K562 (cell line): ENCODE results near the gene SLC30A1. TPM values are rescaled to one million over a fixed set of nuclear protein-coding genes. Genes with fewer than 3 reads are reported as not detected.
A peak's percentile ranks its signal among the peaks of the same experiment; 100 is the strongest.

Source experiments
- ATAC-seq: fragments of 200-7000 bp; cut with Tn5 transposase; 3 replicates; pipeline ENCODE4 v1.9.1; 2020; ENCODE audit warnings: moderate library complexity
- BruUV-seq: library from RNA; stranded (reverse); fragments of 400-500 nt; replicated peaks from 2 replicates; lab custom pipeline; 2021; lab: Mats Ljungman, UMichigan
- CTCF ChIA-PET: fragments of 300-600 bp; formaldehyde crosslinking; extraction: SDS; loops from one replicate; lab custom pipeline; 2021; ENCODE audit warnings: low intra/inter-chr PET ratio; lab: Yijun Ruan, JAX
- POLR2A ChIA-PET: fragments of 300-600, 350-650 bp; sonication (Branson Sonifier 250); formaldehyde crosslinking; extraction: SDS; loops from one replicate; lab custom pipeline; 2021; ENCODE audit warnings: antibody characterized with exemption, inconsistent platforms; lab: Yijun Ruan, JAX
- DNase-seq, 4 experiments: peaks; one replicate each; pipeline versions ENCODE4 v3.0.0 to v3.0.0-alpha.2; 2011 to 2018; ENCODE audit warnings: low spot score in 3 of 4, mixed read lengths in 3 of 4; ENCODE audit errors: extremely low read depth in 1 of 4
- FAIRE-seq: peaks from 2 replicates; lab custom pipeline; 2011; peaks lifted over from hg19 to GRCh38; lab: Jason Lieb, UNC
- H2AFZ ChIP-seq: 2 replicates; pipeline ENCODE4 v1.6.0; 2011; ENCODE audit warnings: low read depth, low read length, control low read depth, inconsistent platforms
- H3K27ac ChIP-seq: fragments of 200-600 bp; 3 replicates; pipeline ENCODE4 v1.8.0; 2011; ENCODE audit warnings: low read depth, mild to moderate bottlenecking, control low read depth, inconsistent platforms, low read length, moderate library complexity, mixed read lengths; ENCODE audit errors: extremely low read depth
- H3K27me3 ChIP-seq, 2 experiments: fragments of 300-600 bp in 1 of 2; 2 replicates in 1 of 2; 3 replicates in 1 of 2; pipeline versions ENCODE4 v1.6.0 to v1.8.0; 2011; ENCODE audit warnings: inconsistent platforms in 2 of 2, low read length in 2 of 2, mild to moderate bottlenecking in 1 of 2, mixed read lengths in 1 of 2, moderate library complexity in 1 of 2; ENCODE audit not compliant: control insufficient read depth in 2 of 2, insufficient read depth in 2 of 2
- H3K36me3 ChIP-seq: fragments of 300-600 bp; 3 replicates; pipeline ENCODE4 v1.8.0; 2011; ENCODE audit warnings: mild to moderate bottlenecking, low read length, inconsistent platforms; ENCODE audit not compliant: control insufficient read depth, insufficient read depth
- H3K4me1 ChIP-seq, 2 experiments: fragments of 200-600 bp in 1 of 2; replicated peaks in 1 of 2; 2 replicates in 1 of 2; 3 replicates in 1 of 2; pipeline versions ENCODE4 v1.5.1 to v1.8.0; 2011; ENCODE audit warnings: inconsistent platforms in 2 of 2, low read length in 2 of 2, mild to moderate bottlenecking in 1 of 2, mixed read lengths in 1 of 2, moderate library complexity in 1 of 2; ENCODE audit not compliant: control insufficient read depth in 2 of 2, insufficient read depth in 2 of 2
- H3K4me2 ChIP-seq: 2 replicates; pipeline ENCODE4 v1.6.1; 2011; ENCODE audit warnings: low read length, control low read depth, inconsistent platforms, mixed read lengths; ENCODE audit not compliant: insufficient read depth
- H3K4me3 ChIP-seq: fragments of 200-600 bp; sonication (generic), shearing (Covaris generic); 2 replicates; pipeline ENCODE4 v1.5.1; 2016; ENCODE audit warnings: control low read depth, inconsistent platforms
- H3K79me2 ChIP-seq: fragments of 200-600 bp; 3 replicates; pipeline ENCODE4 v1.8.0; 2011; ENCODE audit warnings: low read length, inconsistent platforms; ENCODE audit not compliant: control insufficient read depth, insufficient read depth
- H3K9ac ChIP-seq, 2 experiments: 2 replicates each; pipeline versions ENCODE4 v1.6.0 to v1.6.1; 2011; ENCODE audit warnings: low read depth in 2 of 2, low read length in 2 of 2, control low read depth in 1 of 2, inconsistent platforms in 1 of 2, mild to moderate bottlenecking in 1 of 2, mixed read lengths in 1 of 2; ENCODE audit not compliant: insufficient read depth in 1 of 2
- H3K9me1 ChIP-seq: one replicate; pipeline ENCODE4 v1.6.0; 2011; ENCODE audit warnings: inconsistent platforms, mild to moderate bottlenecking, low read length, moderate library complexity; ENCODE audit not compliant: control insufficient read depth, insufficient read depth
- H3K9me3 ChIP-seq: replicated peaks from 2 replicates; pipeline ENCODE4 v1.5.1; 2011; ENCODE audit warnings: low read depth, low read length, inconsistent platforms; ENCODE audit not compliant: control insufficient read depth, insufficient read depth
- H4K20me1 ChIP-seq: replicated peaks from 2 replicates; pipeline ENCODE4 v1.6.1; 2011; ENCODE audit warnings: low read length, inconsistent platforms, mixed read lengths; ENCODE audit not compliant: control insufficient read depth, insufficient read depth
- E2F8 ChIP-seq: fragments of 450-650 bp; IDR thresholded peaks from 2 replicates; pipeline ENCODE4 v1.7.1; 2018; ENCODE audit warnings: mild to moderate bottlenecking, low read depth; ENCODE audit not compliant: partially characterized antibody
- ELK3 ChIP-seq: fragments of 450-650 bp; formaldehyde crosslinking; IDR thresholded peaks from 2 replicates; pipeline ENCODE4 v1.4.0; 2020; ENCODE audit warnings: mild to moderate bottlenecking
- HINFP ChIP-seq: fragments of 450-650 bp; conservative IDR thresholded peaks from 2 replicates; pipeline ENCODE4 v1.6.1; 2016; ENCODE audit warnings: missing genetic modification characterization, low read depth, mild to moderate bottlenecking, control low read depth, missing compliant biosample characterization
- NFATC3 ChIP-seq: fragments of 450-650 bp; IDR thresholded peaks from 2 replicates; pipeline ENCODE4 v1.6.1; 2017; ENCODE audit warnings: mild to moderate bottlenecking
- POLR3G ChIP-seq: IDR thresholded peaks from 2 replicates; pipeline ENCODE4 v1.6.1; 2011; ENCODE audit not compliant: insufficient read length, insufficient replicate concordance; ENCODE audit errors: extremely low read depth
- PREB ChIP-seq: sonication (generic); formaldehyde crosslinking; IDR thresholded peaks from 2 replicates; pipeline ENCODE4 v1.8.1; 2023; ENCODE audit warnings: mild to moderate bottlenecking, missing genetic modification reagents
- SMAD3 ChIP-seq: fragments of 450-650 bp; formaldehyde crosslinking; conservative IDR thresholded peaks from 2 replicates; pipeline ENCODE4 v1.4.0; 2020; ENCODE audit warnings: mild to moderate bottlenecking
- SP1 ChIP-seq: sonication (generic); formaldehyde crosslinking; IDR thresholded peaks from 2 replicates; pipeline ENCODE4 v1.8.1; 2022; ENCODE audit warnings: mild to moderate bottlenecking, missing genetic modification reagents
- SRSF7 ChIP-seq: fragments of 200-400 bp; formaldehyde crosslinking; optimal IDR thresholded peaks from 2 replicates; pipeline ENCODE3; 2017; ENCODE audit warnings: mild to moderate bottlenecking, low read depth, low read length
- ZNF212 ChIP-seq: fragments of 450-650 bp; formaldehyde crosslinking; IDR thresholded peaks from 2 replicates; pipeline ENCODE4 v1.4.0; 2020; ENCODE audit warnings: mild to moderate bottlenecking
- ZNF239 ChIP-seq: fragments of 250-450 bp; sonication (Bioruptor Pico); IDR thresholded peaks from 2 replicates; pipeline ENCODE4 v1.4.0; 2020; ENCODE audit warnings: mild to moderate bottlenecking
- ZNF3 ChIP-seq: fragments of 250-450 bp; sonication (Bioruptor Pico); IDR thresholded peaks from 2 replicates; pipeline ENCODE4 v1.5.0; 2021; ENCODE audit warnings: mild to moderate bottlenecking, moderate library complexity
- ZNF395 ChIP-seq: fragments of 200-800 bp; sonication (Bioruptor generic); IDR thresholded peaks from 2 replicates; pipeline ENCODE4 v1.6.1; 2017; ENCODE audit warnings: missing genetic modification characterization, missing compliant biosample characterization
- WGBS: fragments of 100-300 bp; shearing (Covaris generic); methylation state at CpG from one replicate; pipeline ENCODE4 v1.1.6; 2016; ENCODE audit warnings: low coverage, mixed read lengths; ENCODE audit not compliant: insufficient coverage; ENCODE audit errors: missing lambda C conversion rate; 5-methylcytosine and 5-hydroxymethylcytosine counted together
- in situ Hi-C: fragments of 300-500 bp; cut with MboI; formaldehyde crosslinking; loops from 4 replicates; pipeline ENCODE4 v1.15.0; 2018; ENCODE audit warnings: inconsistent platforms, mixed read lengths
- intact Hi-C: fragments of 100-400 bp; cut with micrococcal nuclease; formaldehyde crosslinking; loops from 2 replicates; pipeline ENCODE4 v1.14.2; 2022
- polyA plus RNA-seq, 8 experiments: library from polyadenylated mRNA; depleted of rRNA in 4 of 8; stranded (reverse) in 5 of 8; unstranded in 3 of 8; fragments of >200 nt; fragmentation: Nextera tagmentation in 2 of 8; fragmentation: Illumina TruSeq in 1 of 8; extraction: Ambion mirVana in 2 of 8; extraction: Trizol in 1 of 8; gene quantifications; 2 replicates each; pipeline versions ENCODE4 v1.2.1 to v1.2.3, GENCODE V29; 2011 to 2014; ENCODE audit warnings: inconsistent platforms in 1 of 8, missing spikeins in 1 of 8
- total RNA-seq, 7 experiments: library from RNA; depleted of rRNA in 6 of 7; stranded (reverse); fragments of >200 nt in 6 of 7; fragmentation: Illumina TruSeq in 2 of 7; extraction: Trizol in 2 of 7; gene quantifications; 2 replicates each; pipeline versions ENCODE4 v1.2.1 to v1.2.3, GENCODE V29; 2011 to 2021; ENCODE audit warnings: low replicate concordance in 1 of 7

The SLC30A1 gene
- total and polyA plus RNA-seq, 9 of the 15 experiments (the other 6 are each of a cell fraction or from before 2014, with no cell fraction given), result 4.1 to 14.4 (median 6.6) TPM

GRCh38 chr1:211529011-211529410, 50.0 kb downstream of the SLC30A1 start:
- no peaks in the 10 kb centered on the region for H3K9me3 ChIP-seq
- peak overlapping the region; percentile 28; the same call in 1 of the 2 replicates for H2AFZ ChIP-seq
- no peak overlapping the region for H3K4me3 ChIP-seq
- no peak for ATAC-seq
- in situ Hi-C loops (no loop called here), intact Hi-C loops (no loop called here)
- WGBS, result 22% methylated on average over 7 of the region's 7 CpGs
- no peaks in the 10 kb centered on the region for H4K20me1 ChIP-seq
- DNase-seq, result no peak
- BruUV-seq, result no TSS peak
- no peak for FAIRE-seq
- H3K27ac ChIP-seq, result no peak overlapping the region
- peaks cover 10 to 13% of the 10 kb centered on the region in 2 experiments; a peak in 3 of 5 replicates for H3K4me1 ChIP-seq
- ChIA-PET CTCF (interaction anchor here (0.8 kb wide), 1 partner anchor 127 kb away, joined by 3 read pairs; no protein-coding TSS in a partner anchor), POLR2A (interaction anchor here (0.6 to 1.5 kb wide), 5 partner anchors 14 to 139 kb away, joined by 3 to 4 read pairs (median 4); no protein-coding TSS in a partner anchor)
- H3K9me1 ChIP-seq, result peaks cover 3% of the 10 kb centered on the region
- no peaks in the 10 kb centered on the region for H3K79me2 ChIP-seq
- no peak overlapping the region for H3K9ac ChIP-seq
- H3K4me2 ChIP-seq, result no peak overlapping the region
- no peaks in the 10 kb centered on the region for H3K27me3 ChIP-seq
- H3K36me3 ChIP-seq, result no peaks in the 10 kb centered on the region
- TF ChIP-seq ELK3 (no peak), ZNF395 (CRISPR knock-in tag) (no peak), SMAD3 (CRISPR knock-in tag) (no peak), ZNF212 (no peak), HINFP (tag) (no peak), POLR3G (no peak), SRSF7 (no peak), PREB (CRISPR knock-in tag) (no peak), ZNF239 (CRISPR knock-in tag) (no peak), E2F8 (no peak), SP1 (CRISPR knock-in tag) (no peak), ZNF3 (no peak), NFATC3 (no peak)
